NCI-H774 (cell line): ENCODE results near the gene ZBTB42.

ENCODE experiments used
- DNase-seq: peaks from one replicate; lab custom pipeline; 2025; lab: John Stamatoyannopoulos, UW

The ZBTB42 gene

DNA sequence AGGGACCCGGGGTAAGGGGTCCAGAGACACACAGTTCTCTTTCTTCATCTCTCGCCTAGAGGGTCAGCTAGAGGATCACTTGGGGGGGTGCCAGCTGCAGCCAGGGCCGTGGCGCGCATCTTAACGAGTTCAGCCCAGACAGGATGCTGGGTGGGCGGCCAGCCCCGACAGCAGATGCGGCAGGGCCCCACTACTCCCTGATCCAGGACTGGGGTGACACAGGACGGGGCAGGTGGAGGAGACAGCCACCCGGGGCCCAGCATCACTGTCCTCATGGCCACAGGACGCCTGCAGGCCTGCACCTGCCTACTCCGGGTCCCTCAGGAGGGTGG, 18.1 kb upstream of the ZBTB42 start:
- DNase-seq, result no peak

- DNase-seq, result no peak
Observed at GRCh38 chr14:104783484-104784217, 17.2 kb upstream of the ZBTB42 start.

DNA sequence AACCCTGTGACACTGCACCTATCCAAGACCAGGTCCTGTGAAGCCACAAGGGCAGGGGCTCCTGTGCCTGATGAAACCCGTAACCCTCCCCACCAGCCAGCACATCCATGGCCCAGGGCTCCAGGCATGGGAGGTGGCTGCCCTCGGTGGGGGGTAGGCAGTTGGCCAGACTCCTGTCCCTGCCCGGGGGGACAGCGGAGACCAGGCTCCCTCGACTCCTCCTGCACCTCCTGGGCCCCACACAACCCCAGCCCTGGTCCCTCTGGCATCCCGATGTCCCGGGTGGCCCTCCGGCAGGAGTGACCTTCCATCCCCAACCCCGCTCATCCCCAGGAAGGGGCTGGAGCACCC, 16.7 kb upstream of the ZBTB42 start:
- DNase-seq, result no peak

GRCh38 chr14:104784846-104785707, 15.8 kb upstream of the ZBTB42 start:
- DNase-seq, result no peak

DNA sequence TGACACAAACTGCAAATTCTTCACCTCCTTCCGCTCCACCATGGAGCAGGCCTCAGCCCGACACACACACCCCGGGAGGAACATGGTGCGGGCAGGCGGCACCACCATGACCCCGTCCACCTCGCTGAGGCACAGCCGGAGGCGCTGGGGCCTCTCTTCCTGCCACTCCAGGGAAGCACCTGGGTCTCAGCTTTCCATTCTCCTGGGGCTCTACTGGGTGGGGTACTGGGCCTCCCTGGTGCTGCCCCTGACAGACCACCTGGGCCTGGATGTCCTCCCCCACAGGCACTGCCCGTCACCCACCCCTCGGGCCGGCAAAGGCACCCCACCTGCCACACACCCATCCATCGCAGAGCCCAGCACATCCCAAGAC, 15.2 kb upstream of the ZBTB42 start:
- DNase-seq, result no peak

- no peak for DNase-seq
Observed at GRCh38 chr14:104786091-104786586, 14.8 kb upstream of the ZBTB42 start.

GRCh38 chr14:104786726-104787675, 13.9 kb upstream of the ZBTB42 start:
- DNase-seq, result no peak

DNA sequence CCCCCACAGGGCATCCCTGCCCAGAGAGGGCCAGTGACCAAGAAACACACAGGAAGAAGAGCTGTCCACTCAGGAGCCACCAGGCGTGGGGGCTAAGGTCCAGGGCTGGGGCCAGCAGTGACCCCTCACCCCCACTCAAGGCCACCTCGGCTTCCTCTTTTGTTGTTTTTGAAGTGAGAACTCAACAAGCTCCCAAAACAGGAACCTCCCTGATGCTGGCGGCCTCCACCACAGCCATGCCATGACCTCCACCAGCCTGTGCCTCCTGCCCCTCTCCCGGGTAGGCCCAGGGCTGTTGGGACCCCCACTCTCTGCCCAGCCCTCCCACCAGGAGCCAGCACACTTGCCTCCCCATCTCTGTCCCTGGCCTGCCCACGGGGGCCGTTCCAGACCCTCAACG, 13.2 kb upstream of the ZBTB42 start:
- DNase-seq, result no peak

DNA sequence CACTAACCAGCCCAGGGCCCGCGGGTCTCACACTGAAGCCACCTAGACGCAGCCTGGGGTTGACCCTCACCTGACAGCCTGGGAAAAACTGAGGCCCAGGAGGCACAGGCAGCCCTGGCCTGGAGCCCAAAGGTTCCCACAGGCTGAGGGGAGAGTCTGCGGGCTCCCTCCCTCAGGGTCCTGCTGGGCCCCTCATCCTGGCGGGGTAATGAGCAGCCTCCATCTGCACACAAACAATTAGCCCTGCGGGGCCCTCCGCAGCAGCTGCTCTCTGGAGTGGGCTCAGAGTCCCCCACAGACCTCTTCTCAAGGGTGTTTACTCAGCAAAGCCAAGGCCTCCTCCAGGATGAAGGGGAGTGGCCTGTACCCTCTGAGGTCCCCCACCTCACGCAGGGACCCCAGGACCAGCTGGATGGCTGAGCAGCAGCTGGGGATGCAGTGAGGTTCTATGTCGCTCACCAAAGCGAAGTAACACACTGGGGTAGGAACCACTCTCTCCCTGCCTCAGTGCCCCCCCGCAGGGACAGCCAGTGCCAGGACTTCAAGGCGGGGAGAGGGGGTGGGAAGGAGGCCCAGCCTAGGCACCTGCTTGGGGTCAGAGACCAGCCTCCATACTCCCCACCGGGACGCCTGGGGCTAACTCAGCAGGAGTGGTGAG, 12.6 kb upstream of the ZBTB42 start:
- DNase-seq, result no peak

- no peak for DNase-seq
Observed at GRCh38 chr14:104788873-104789663, 11.8 kb upstream of the ZBTB42 start.

GRCh38 chr14:104789752-104790743, 10.9 kb upstream of the ZBTB42 start:
- no peak for DNase-seq

DNA sequence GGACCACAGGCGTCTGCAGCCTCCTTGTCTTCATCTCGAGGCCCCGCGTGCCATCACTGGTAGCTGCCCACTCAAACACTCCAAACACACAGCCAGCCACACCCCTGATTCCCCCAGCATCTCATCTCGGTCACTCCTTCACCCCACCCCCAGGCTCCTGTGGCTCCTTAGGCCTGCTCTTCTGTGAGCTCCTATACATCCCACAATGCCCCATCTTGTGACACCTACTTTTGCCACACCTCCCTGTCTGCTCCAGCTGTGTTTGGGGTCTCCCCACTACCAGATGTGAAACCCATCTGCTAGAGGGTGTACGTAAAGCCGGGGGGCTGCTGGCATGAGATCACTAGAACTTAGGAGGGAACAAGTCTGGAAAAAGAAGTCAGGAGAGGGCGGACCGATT, 9.5 kb upstream of the ZBTB42 start:
- DNase-seq, result no peak

DNA sequence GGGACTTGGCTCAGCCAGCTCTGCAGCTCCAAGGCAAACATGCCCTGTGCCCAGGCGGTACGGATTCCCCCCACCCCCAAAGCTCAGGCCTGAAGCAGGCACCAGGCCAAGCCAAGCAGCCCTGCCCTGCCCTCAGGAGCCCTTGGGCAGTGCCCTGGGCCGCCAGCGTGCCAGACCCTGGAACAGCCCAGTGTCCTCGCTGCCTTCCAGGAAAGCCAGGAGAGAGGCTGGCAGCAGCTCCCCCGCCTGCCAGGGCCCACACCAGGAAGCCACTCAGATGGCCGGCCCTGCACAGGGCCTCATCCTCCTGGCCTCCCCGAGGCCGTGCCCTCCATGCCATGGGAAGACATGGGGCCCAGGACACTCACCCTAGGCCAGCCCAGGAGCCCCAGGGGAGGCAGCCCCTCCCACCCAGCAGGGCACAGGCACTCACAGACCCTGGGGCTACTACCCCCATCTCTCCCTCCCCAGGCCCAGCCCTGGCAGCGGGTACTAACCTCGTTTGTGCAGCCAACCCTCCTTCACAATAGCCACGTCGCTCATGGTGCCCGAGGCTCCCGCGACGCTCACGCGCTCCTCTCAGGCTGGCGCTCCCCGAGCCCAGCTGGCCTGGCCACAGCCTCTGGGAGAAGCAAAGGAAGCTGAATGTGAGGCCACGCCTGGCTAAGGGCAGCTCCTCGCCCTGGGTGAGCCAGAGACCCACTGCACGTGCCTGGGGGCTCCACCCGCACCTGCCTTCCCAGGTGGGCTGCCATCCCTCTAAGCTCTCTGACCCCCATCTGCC, 8.6 kb upstream of the ZBTB42 start:
- no peak for DNase-seq

DNA sequence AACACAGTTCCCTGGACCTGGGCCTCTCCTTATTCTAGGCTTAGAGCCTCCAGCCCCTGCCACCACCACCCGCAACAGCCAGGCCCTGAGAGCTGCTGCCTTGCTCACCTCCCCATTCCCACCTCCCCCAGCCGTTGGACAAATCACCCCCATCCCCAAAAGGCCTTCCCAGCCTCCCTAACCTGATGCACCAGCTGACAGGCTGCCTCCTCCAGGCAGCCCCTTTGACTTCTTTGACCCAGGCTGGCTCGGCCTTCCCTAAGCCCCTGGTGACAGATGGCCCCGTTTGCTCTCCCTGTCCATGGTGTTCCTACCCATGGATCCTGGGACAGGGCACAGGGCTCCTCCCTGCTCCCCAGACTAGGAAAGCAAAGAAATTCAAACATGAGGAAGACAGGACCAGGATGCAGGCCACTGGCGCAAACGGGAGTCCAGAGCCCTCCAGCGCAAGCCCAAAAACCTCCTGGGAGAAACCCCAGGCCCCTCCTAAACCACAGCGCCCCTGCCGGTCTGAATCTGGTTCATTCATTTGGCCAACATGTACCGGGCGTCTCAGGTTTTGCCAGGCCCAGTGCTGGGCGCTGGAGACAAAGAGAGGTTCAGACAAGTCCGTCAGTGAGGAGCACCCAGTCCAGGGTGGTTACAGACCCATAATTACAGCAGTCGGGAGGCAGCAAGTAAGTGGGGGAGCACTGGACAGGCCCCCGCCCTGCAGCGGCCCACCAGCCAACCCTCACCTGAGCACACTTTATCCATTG, 7.8 kb upstream of the ZBTB42 start:
- DNase-seq, result no peak

DNA sequence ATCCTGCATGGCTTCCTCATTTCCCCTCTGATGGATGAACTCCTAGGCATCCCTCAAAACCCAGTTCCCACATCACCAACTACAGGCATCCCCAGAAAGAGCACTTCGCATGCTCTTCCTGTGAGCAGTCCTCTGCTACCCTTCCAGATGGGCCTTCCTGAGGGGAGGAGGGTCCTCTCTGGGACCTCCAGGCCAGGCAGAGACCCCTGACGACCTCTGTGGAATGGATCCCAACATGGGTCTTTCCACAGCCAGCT, 7.3 kb upstream of the ZBTB42 start:
- no peak for DNase-seq

- DNase-seq, result no peak
Observed at GRCh38 chr14:104794099-104794498, 6.8 kb upstream of the ZBTB42 start.

GRCh38 chr14:104794631-104794992, 6.3 kb upstream of the ZBTB42 start:
- no peak for DNase-seq

- no peak for DNase-seq
Observed at GRCh38 chr14:104794993-104795780, 5.7 kb upstream of the ZBTB42 start, which contains the start of gene AKT1. Gene AKT1, minus strand, starts transcription at chr14:104795748. Its CDS starts 3,105 bp downstream, at chr14:104792643.
